Measurements from ENCODE around the gene SLC25A47.
"Not testable (repeated sequence)": the region's sequence is repeated elsewhere in the genome, so short reads cannot be mapped to it uniquely, and the experiment has no call there.

SLC25A47 gene

DNA sequence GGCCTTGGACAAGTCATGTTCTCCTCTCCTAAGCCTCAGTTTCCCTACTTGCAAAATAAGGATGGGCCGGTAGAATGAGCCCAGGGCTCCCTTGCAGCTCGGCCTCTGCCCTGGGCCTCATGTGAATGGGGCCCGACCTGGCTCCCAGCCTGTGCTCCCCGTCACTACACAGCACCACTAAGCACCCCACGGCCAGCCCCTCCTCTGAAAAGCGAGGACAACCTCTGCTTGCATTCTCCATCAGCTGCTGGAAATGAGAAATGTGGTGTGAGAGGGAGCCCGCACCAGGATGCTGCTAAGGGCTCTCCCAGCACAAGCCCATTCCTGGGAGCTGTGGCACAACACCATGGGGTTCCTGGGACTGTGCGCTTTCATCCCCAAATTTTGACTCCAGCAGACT lies 10.2 kb downstream of the SLC25A47 start:
- Histone ChIP-seq H3K4me2 (ENCODE audit: low read length) (no peak overlapping the region), H3K9me3 (replicated peaks; ENCODE audit: low read length) (no peaks in the 10 kb centered on the region), H3K36me3 (ENCODE audit: insufficient read depth, low read length) (peaks cover 26% of the 10 kb centered on the region), H3K9ac (ENCODE audit: low read depth, low read length) (no peak overlapping the region), H3K27me3 (ENCODE audit: control insufficient read depth, insufficient read depth, low read length) (no peaks in the 10 kb centered on the region), H3K4me3 (ENCODE audit: low read length) (no peak overlapping the region), H3K4me1 (ENCODE audit: control insufficient read depth, insufficient read depth, low read length) (no peaks in the 10 kb centered on the region)

DNA sequence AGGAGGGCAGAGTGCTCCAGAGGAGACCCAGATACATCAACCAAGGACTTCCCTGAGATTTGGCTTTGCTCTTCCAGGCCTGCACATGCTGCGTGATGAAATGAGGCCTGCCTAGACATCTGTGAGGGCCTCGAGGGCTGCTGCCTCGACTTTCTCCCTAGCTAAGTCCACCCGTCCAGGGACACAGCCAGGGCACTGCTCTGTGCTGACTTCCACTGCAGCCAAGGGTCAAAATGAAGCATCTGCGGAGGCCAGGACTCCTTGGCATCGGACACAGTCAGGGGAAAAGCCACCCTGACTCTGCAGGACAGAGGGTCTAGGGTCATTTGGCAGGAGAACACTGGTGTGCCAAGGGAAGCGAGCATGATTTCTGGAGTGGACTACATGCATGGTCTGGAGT lies 10.7 kb downstream of the SLC25A47 start:
- Histone ChIP-seq H3K9me3 (replicated peaks; ENCODE audit: low read length) (no peaks in the 10 kb centered on the region), H3K9ac (ENCODE audit: low read depth, low read length) (no peak overlapping the region), H3K4me3 (ENCODE audit: low read length) (no peak overlapping the region), H3K36me3 (ENCODE audit: insufficient read depth, low read length) (peaks cover 26% of the 10 kb centered on the region), H3K27me3 (ENCODE audit: control insufficient read depth, insufficient read depth, low read length) (no peaks in the 10 kb centered on the region), H3K4me2 (ENCODE audit: low read length) (no peak overlapping the region), H3K4me1 (ENCODE audit: control insufficient read depth, insufficient read depth, low read length) (no peaks in the 10 kb centered on the region)

DNA sequence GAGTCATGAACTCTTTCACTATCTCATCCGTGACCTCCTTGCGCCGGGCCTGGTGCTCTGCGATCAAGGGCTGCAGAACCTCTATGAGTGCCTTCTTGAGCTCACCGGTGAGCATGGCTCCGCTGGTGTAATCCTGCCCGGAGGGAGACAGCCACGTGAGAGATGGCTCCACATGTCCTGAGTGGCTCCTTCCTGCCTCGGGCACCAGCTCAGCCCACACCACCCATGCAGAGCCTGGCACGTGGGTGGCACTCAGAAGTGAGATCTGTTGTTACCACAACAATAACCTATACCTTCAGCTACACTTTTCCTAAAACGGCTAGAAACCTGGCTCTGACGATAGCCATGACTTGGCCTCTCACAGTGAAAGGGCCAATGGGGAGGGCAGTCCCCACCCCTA lies 11.8 kb downstream of the SLC25A47 start:
- Histone ChIP-seq H3K4me2 (ENCODE audit: low read length) (no peak overlapping the region), H3K9ac (ENCODE audit: low read depth, low read length) (no peak overlapping the region), H3K36me3 (ENCODE audit: insufficient read depth, low read length) (peaks cover 26% of the 10 kb centered on the region)

DNA sequence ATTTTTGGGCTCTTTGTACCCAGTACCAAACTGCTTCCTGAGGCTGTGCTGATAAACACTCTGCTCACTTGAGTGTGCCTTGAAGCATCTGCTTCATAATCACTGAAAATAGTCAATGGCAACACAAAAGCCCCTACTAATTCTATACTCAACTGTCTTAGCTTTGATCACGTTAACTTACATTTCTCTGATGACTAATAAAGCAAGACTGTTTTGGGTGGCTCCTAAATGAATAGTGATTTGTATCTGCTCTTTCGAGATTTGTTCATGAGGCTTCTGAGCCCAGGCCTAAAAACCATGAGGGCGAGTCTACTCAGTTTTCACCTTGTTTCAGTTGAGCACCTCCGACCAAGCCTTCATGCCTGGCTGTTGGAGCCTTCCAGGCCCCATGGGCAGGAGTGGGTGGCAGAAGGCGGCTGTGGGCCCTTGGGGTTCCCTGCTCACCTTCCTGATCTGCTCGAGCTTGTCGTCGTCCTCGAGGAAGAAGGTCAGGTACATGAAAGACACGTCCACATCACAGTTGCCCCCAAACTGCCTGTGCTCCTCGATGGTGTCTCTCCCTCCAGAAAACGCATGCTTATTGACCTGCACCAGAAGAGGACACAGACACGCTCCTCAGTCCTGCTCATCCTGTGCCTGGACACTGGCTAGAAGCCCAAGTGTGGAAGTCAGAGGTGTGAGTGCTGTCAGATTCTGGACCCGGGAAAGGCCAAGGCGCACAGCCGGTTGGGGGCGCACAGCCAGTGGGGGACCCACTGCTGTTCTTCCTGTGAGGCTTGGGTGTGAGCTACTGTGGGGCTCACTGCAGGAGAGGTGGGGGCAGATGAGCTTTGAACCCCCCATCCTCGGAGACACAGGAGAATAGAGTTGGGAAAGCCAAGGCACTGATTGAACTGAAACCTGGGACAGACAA lies 13.7 kb downstream of the SLC25A47 start:
- Histone ChIP-seq H3K27me3 (ENCODE audit: control insufficient read depth, insufficient read depth, low read length) (no peaks in the 10 kb centered on the region), H3K9ac (ENCODE audit: low read depth, low read length) (no peak overlapping the region), H3K4me2 (ENCODE audit: low read length) (no peak overlapping the region), H3K36me3 (ENCODE audit: insufficient read depth, low read length) (peaks cover 41% of the 10 kb centered on the region), H3K4me3 (ENCODE audit: low read length) (no peak overlapping the region), H3K9me3 (replicated peaks; ENCODE audit: low read length) (no peaks in the 10 kb centered on the region), H3K4me1 (ENCODE audit: control insufficient read depth, insufficient read depth, low read length) (peaks cover 8% of the 10 kb centered on the region)

More for the DNA sequence above, 11.8 kb downstream of the SLC25A47 start:
- Histone ChIP-seq H3K4me3 (ENCODE audit: low read length) (no peak overlapping the region), H3K27me3 (ENCODE audit: control insufficient read depth, insufficient read depth, low read length) (no peaks in the 10 kb centered on the region), H3K4me1 (ENCODE audit: control insufficient read depth, insufficient read depth, low read length) (no peaks in the 10 kb centered on the region), H3K9me3 (replicated peaks; ENCODE audit: low read length) (no peaks in the 10 kb centered on the region)

DNA sequence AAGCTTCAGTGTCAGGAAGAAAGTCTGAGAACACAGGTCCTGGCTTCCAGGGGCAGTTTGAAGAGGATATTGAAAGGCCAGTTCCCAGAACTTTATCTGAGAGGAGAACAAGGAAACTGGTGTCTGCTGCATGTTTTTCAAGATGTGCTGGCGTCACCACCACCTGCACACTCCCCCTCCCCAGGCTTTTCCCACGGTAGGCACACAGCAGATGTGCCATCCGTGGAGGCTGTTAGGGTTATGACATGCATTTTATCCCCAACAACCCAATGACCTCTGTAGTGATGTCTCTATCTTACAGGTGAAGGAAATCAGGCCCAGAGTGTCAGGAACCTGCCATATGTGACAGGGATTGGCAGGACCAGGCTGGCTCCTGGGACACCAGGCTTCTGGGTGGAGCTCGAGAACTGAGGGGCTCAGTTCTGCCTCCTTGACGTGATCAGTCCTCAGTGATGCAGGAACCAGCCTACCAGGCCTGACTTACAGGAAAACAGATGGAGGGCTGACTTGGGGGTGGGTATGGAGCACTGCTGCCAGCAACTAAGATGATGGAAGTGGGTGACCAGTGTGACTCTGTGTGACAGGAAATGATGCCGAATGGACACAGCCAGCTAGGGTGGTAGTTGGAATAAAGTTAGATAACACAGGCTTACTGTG lies 16.8 kb downstream of the SLC25A47 start:
- Histone ChIP-seq H3K9ac (ENCODE audit: low read depth, low read length) (no peak overlapping the region), H3K36me3 (ENCODE audit: insufficient read depth, low read length) (peaks cover 41% of the 10 kb centered on the region), H3K4me1 (ENCODE audit: control insufficient read depth, insufficient read depth, low read length) (peaks cover 8% of the 10 kb centered on the region), H3K9me3 (replicated peaks; ENCODE audit: low read length) (no peaks in the 10 kb centered on the region), H3K4me3 (ENCODE audit: low read length) (no peak overlapping the region), H3K27me3 (ENCODE audit: control insufficient read depth, insufficient read depth, low read length) (no peaks in the 10 kb centered on the region), H3K4me2 (ENCODE audit: low read length) (no peak overlapping the region)

DNA sequence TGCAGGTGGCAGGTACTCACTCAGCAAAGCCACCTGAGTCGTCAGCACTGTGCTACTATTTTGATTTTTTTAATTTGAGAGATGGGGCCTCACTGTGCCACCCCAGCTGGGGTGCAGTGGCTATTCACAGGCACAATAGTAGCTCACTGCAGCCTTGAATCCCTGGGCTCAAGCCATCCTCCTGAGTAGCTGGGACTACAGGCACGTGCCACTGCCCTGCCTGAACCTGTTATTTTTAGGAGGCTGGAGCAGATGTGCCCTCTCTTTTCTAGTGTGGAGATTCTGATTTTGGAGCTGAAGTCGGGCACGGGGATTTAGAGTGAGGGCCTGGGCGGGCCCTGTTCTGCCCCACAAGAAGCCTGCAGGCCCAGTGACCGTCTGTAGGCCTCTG lies 17.3 kb downstream of the SLC25A47 start:
- H3K9me3 ChIP-seq (replicated peaks; ENCODE audit: low read length), result no peaks in the 10 kb centered on the region
- no peak overlapping the region for H3K4me3 ChIP-seq (ENCODE audit: low read length)
- no peaks in the 10 kb centered on the region for H3K27me3 ChIP-seq (ENCODE audit: control insufficient read depth, insufficient read depth, low read length)
- no peak overlapping the region for H3K9ac ChIP-seq (ENCODE audit: low read depth, low read length)
- no peak overlapping the region for H3K4me2 ChIP-seq (ENCODE audit: low read length)
- peaks cover 38% of the 10 kb centered on the region for H3K36me3 ChIP-seq (ENCODE audit: insufficient read depth, low read length)
- H3K4me1 ChIP-seq (ENCODE audit: control insufficient read depth, insufficient read depth, low read length), result peaks cover 8% of the 10 kb centered on the region

DNA sequence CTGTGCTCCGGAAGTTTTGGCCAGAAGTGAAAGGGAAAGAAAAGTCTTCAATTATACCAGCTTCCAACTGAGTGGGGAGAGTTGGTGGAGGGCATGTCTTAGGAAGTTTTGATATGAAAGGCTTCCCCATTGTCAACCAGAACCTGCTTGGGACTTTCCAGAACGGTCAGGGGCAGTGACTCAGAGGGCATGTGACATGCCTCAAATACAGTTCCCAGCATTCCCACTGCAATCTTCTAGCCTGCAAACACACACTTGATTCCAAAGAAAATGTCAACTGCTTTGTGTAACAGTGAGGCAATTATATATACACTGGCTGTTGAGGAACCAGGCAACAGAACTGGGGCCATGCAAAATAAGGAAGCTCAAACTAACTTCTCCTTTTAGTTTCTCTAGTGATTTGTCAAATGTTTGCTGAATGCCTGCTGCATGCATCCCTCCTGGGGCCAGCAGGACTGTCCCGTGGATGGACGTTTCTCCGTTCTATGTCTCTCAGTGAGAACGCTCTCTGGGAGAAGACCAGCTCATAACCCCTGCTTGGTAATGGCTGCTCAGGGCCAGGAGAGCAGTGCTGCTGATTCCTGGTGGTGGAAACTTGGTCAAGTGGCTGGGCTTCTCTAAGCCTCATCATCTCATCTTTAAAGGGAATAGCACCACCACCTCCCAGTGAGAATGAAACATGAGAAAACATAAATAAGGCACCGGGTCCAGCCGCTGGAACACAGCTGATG lies 18.3 kb downstream of the SLC25A47 start:
- peaks cover 40% of the 10 kb centered on the region for H3K36me3 ChIP-seq (ENCODE audit: insufficient read depth, low read length)
- no peak overlapping the region for H3K4me2 ChIP-seq (ENCODE audit: low read length)
- no peak overlapping the region for H3K4me3 ChIP-seq (ENCODE audit: low read length)
- no peaks in the 10 kb centered on the region for H3K27me3 ChIP-seq (ENCODE audit: control insufficient read depth, insufficient read depth, low read length)
- no peak overlapping the region for H3K9ac ChIP-seq (ENCODE audit: low read depth, low read length)
- H3K4me1 ChIP-seq (ENCODE audit: control insufficient read depth, insufficient read depth, low read length), result peaks cover 8% of the 10 kb centered on the region
- no peaks in the 10 kb centered on the region for H3K9me3 ChIP-seq (replicated peaks; ENCODE audit: low read length)

DNA sequence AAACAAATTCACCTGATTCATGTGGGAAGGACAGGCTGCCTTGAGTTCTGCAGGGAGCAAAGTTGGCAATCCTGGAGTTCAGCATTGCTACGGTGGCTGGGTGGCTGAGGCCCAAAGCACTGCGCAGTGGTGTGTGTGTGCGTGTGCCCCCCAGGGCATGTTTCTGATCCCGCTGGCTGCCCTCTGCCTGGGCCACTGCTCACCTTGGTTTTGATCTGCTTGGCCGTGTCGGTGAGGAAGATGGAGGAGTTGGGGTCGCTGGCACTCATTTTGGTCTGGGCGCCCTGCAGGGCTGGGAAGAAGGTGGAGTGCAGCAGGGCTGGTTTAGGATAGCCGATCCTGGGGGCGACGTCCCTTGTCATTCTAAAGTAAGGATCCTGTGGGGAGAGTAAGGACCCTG lies 19.1 kb downstream of the SLC25A47 start:
- no peak overlapping the region for H3K4me2 ChIP-seq (ENCODE audit: low read length)
- H3K9me3 ChIP-seq (replicated peaks; ENCODE audit: low read length), result no peaks in the 10 kb centered on the region
- no peak overlapping the region for H3K4me3 ChIP-seq (ENCODE audit: low read length)
- no peaks in the 10 kb centered on the region for H3K27me3 ChIP-seq (ENCODE audit: control insufficient read depth, insufficient read depth, low read length)
- peaks cover 39% of the 10 kb centered on the region for H3K36me3 ChIP-seq (ENCODE audit: insufficient read depth, low read length)
- H3K9ac ChIP-seq (ENCODE audit: low read depth, low read length), result no peak overlapping the region
- peaks cover 8% of the 10 kb centered on the region for H3K4me1 ChIP-seq (ENCODE audit: control insufficient read depth, insufficient read depth, low read length)

DNA sequence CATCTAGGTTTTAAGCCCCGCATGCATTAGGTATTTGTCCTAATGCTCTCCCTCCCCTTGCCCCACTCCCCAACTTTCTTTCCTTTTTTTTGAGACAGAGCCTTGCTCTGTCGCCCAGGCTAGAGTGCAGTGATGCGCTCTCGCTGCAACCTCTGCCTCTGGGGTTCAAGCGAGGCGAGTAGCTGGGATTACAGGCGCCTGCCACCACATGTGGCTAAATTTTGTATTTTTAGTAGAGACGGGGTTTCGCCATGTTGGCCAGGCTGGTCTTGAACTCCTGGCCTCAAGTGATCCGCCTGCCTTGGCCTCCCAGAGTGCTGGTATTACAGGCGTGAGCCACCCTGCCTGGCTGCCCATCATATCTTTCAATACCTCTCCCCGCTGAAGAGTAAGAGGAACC lies 19.7 kb downstream of the SLC25A47 start:
- H3K9ac ChIP-seq (ENCODE audit: low read depth, low read length); H3K4me1 ChIP-seq (ENCODE audit: control insufficient read depth, insufficient read depth, low read length); H3K4me2 ChIP-seq (ENCODE audit: low read length); H3K27me3 ChIP-seq (ENCODE audit: control insufficient read depth, insufficient read depth, low read length); H3K9me3 ChIP-seq (replicated peaks; ENCODE audit: low read length); H3K4me3 ChIP-seq (ENCODE audit: low read length): not testable (repeated sequence)
- peaks cover 35% of the 10 kb centered on the region for H3K36me3 ChIP-seq (ENCODE audit: insufficient read depth, low read length)

DNA sequence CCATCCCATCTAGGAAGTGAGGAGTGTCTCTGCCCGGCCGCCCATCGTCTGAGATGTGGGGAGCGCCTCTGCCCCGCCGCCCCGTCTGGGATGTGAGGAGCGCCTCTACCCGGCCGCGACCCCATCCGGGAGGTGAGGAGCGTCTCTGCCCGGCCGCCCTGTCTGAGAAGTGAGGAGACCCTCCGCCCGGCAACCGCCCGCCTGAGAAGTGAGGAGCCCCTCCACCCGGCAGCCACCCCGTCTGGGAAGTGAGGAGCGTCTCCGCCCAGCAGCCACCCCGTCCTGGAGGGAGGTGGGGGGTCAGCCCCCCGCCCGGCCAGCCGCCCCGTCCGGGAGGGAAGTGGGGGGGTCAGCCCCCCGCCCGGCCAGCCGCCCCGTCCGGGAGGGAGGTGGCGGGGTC lies 21.5 kb downstream of the SLC25A47 start:
- H3K36me3 ChIP-seq (ENCODE audit: insufficient read depth, low read length), result peaks cover 43% of the 10 kb centered on the region
- H3K27me3 ChIP-seq (ENCODE audit: control insufficient read depth, insufficient read depth, low read length), result not testable (repeated sequence)

DNA sequence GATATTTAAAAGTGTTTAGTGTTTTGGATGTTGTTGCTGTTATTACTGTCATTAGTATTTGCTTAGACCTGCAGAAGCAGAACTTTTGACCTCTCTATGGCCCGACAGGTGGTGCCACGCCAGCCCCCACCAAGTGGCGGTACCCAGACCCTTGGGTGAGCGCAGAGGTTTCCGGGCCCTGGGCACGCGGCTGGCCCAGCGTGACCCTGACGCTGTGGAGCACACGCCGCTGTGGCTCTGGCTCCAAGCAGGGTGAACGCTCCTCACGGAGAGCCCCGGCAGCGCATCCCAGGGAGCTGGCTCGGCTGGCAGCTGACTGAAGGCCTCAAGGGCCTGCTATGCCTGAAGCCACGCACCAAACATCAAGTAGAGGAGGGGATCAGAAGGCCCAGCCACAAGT lies 22.6 kb downstream of the SLC25A47 start:
- peaks cover 38% of the 10 kb centered on the region for H3K36me3 ChIP-seq (ENCODE audit: insufficient read depth, low read length)
- H3K9me3 ChIP-seq (replicated peaks; ENCODE audit: low read length), result no peaks in the 10 kb centered on the region
- no peak overlapping the region for H3K4me3 ChIP-seq (ENCODE audit: low read length)
- H3K4me2 ChIP-seq (ENCODE audit: low read length), result no peak overlapping the region
- H3K4me1 ChIP-seq (ENCODE audit: control insufficient read depth, insufficient read depth, low read length), result peaks cover 8% of the 10 kb centered on the region
- H3K27me3 ChIP-seq (ENCODE audit: control insufficient read depth, insufficient read depth, low read length), result no peaks in the 10 kb centered on the region
- no peak overlapping the region for H3K9ac ChIP-seq (ENCODE audit: low read depth, low read length)

More for the DNA sequence above, 21.5 kb downstream of the SLC25A47 start:
- H3K9ac ChIP-seq (ENCODE audit: low read depth, low read length); H3K9me3 ChIP-seq (replicated peaks; ENCODE audit: low read length); H3K4me2 ChIP-seq (ENCODE audit: low read length); H3K4me3 ChIP-seq (ENCODE audit: low read length); H3K4me1 ChIP-seq (ENCODE audit: control insufficient read depth, insufficient read depth, low read length): not testable (repeated sequence)

Measured in skeletal muscle satellite cell (primary cell).